GM08714 (cell line): ENCODE measurements around the gene CMTM2.
"Not testable (repeated sequence)": the region's sequence is repeated elsewhere in the genome, so short reads cannot be mapped to it uniquely, and the experiment has no call there.

Experiments used
- H3K4me3 ChIP-seq: fragments of 200-500 bp; sonication (Bioruptor generic); 2 replicates; pipeline ENCODE4 v1.5.1; 2014; ENCODE audit warnings: mild to moderate bottlenecking, low read length, inconsistent platforms
- ZNF274 ChIP-seq: IDR thresholded peaks from 2 replicates; pipeline ENCODE4 v1.6.1; 2012; ENCODE audit warnings: mild to moderate bottlenecking, low read depth, low read length

CMTM2 gene

GRCh38 chr16:66585481-66586239 is 6.4 kb downstream of the CMTM2 start:
- no peak for TF ChIP-seq ZNF274
- no peak overlapping the region for H3K4me3 ChIP-seq

- no peak for TF ChIP-seq ZNF274
- H3K4me3 ChIP-seq = no peak overlapping the region
Measured at GRCh38 chr16:66587881-66588600, 8.8 kb downstream of the CMTM2 start.

GRCh38 chr16:66588981-66589713 is 9.9 kb downstream of the CMTM2 start:
- no peak for TF ChIP-seq ZNF274
- H3K4me3 ChIP-seq = no peak overlapping the region

- no peak for TF ChIP-seq ZNF274
- peak overlapping the region; percentile 19; the same call in 1 of the 2 replicates for H3K4me3 ChIP-seq
Measured at GRCh38 chr16:66590322-66590721, 11.1 kb downstream of the CMTM2 start.

GRCh38 chr16:66591018-66591417 is 11.8 kb downstream of the CMTM2 start:
- TF ChIP-seq ZNF274 = no peak
- H3K4me3 ChIP-seq = no peak overlapping the region

GRCh38 chr16:66592241-66592640 is 13.0 kb downstream of the CMTM2 start:
- no peak for TF ChIP-seq ZNF274
- H3K4me3 ChIP-seq = no peak overlapping the region

GRCh38 chr16:66592814-66593213 is 13.6 kb downstream of the CMTM2 start:
- no peak overlapping the region for H3K4me3 ChIP-seq
- no peak for TF ChIP-seq ZNF274

- no peak for TF ChIP-seq ZNF274
- H3K4me3 ChIP-seq = no peak overlapping the region
Measured at GRCh38 chr16:66594739-66595138, 15.5 kb downstream of the CMTM2 start.

- H3K4me3 ChIP-seq = not testable (repeated sequence)
Measured at GRCh38 chr16:66596559-66596958, 17.3 kb downstream of the CMTM2 start.

GRCh38 chr16:66596986-66597848 is 18.0 kb downstream of the CMTM2 start:
- no peak overlapping the region for H3K4me3 ChIP-seq
- no peak for TF ChIP-seq ZNF274

GRCh38 chr16:66598111-66598510 is 18.8 kb downstream of the CMTM2 start:
- no peak overlapping the region for H3K4me3 ChIP-seq
- TF ChIP-seq ZNF274 = no peak

- H3K4me3 ChIP-seq = no peak overlapping the region
- TF ChIP-seq ZNF274 = no peak
Measured at GRCh38 chr16:66599726-66600125, 20.5 kb downstream of the CMTM2 start.

- no peak for TF ChIP-seq ZNF274
- H3K4me3 ChIP-seq = no peak overlapping the region
Measured at GRCh38 chr16:66600477-66600876, 21.2 kb downstream of the CMTM2 start.

GRCh38 chr16:66601471-66601870 is 22.2 kb downstream of the CMTM2 start:
- H3K4me3 ChIP-seq = no peak overlapping the region

More at GRCh38 chr16:66601471-66601870, 22.2 kb downstream of the CMTM2 start:
- TF ChIP-seq ZNF274 = no peak
